Measurements from ENCODE around the gene TMEM233.

TMEM233 gene

DNA sequence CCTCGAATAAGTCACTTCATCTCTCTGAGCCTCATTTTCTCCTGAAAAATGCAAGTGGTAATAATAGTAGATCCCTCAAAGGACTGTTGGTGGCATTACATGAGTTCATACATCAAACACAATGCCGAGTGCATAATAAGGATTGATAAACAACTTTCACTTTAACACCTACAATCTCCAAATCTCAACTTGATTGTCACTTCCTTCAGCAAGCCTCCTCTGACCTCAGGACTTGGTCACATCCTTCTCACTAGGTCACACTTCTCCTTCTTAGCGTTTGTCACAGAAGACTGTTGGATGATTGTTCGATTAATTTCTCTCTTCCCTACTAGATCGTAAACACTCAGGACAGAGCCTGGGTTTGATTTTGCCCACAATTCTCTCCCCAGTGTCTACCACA is 66.5 kb downstream of the TMEM233 start:
- ATAC-seq, result no peak
- TF ChIP-seq ARNTL (CRISPR knock-in tag; IDR thresholded peaks at IDR 0.05; ENCODE audit: borderline replicate concordance, low read depth) (no peak), GLIS3 (CRISPR knock-in tag; IDR thresholded peaks at IDR 0.05) (no peak), ESRRG (CRISPR knock-in tag; IDR thresholded peaks at IDR 0.05) (no peak), ZFP30 (CRISPR knock-in tag; IDR thresholded peaks at IDR 0.05) (no peak), ZNF565 (CRISPR knock-in tag; conservative IDR thresholded peaks at IDR 0.05; ENCODE audit: low read depth) (no peak), CSDC2 (CRISPR knock-in tag; IDR thresholded peaks at IDR 0.05) (no peak)

DNA sequence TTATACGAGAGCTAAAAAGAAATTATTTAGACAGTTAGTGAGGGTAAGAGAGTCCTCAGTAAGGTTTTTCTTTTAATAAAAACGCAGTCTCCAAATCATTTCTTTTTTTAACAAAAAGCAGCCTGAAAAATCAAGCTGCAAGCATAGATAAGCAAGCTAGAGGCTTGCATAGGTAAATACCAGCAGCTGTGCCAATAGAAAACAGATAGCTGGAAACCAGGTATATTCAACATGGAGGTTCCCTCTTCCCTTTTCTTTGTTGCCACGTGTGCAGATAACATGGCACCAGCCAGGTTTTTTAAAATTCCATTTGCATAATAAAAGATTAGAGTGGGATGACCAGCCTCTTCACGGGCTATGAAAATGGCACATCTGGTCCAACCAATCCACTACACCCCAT is 68.3 kb downstream of the TMEM233 start:
- TF ChIP-seq ZNF8 (CRISPR knock-in tag; IDR thresholded peaks at IDR 0.05) (no peak), CSDC2 (CRISPR knock-in tag; IDR thresholded peaks at IDR 0.05) (no peak), ZNF565 (CRISPR knock-in tag; conservative IDR thresholded peaks at IDR 0.05; ENCODE audit: low read depth) (no peak), TCF4 (CRISPR knock-in tag; IDR thresholded peaks at IDR 0.05; ENCODE audit: borderline replicate concordance) (no peak), GLIS3 (CRISPR knock-in tag; IDR thresholded peaks at IDR 0.05) (no peak), ISL1 (CRISPR knock-in tag; IDR thresholded peaks at IDR 0.05) (no peak), BACH2 (CRISPR knock-in tag; IDR thresholded peaks at IDR 0.05; ENCODE audit: borderline replicate concordance) (no peak), ZNF70 (CRISPR knock-in tag; IDR thresholded peaks at IDR 0.05) (no peak), OSR1 (CRISPR knock-in tag; IDR thresholded peaks at IDR 0.05) (no peak)
- TF ChIP-seq, protein P1, sequence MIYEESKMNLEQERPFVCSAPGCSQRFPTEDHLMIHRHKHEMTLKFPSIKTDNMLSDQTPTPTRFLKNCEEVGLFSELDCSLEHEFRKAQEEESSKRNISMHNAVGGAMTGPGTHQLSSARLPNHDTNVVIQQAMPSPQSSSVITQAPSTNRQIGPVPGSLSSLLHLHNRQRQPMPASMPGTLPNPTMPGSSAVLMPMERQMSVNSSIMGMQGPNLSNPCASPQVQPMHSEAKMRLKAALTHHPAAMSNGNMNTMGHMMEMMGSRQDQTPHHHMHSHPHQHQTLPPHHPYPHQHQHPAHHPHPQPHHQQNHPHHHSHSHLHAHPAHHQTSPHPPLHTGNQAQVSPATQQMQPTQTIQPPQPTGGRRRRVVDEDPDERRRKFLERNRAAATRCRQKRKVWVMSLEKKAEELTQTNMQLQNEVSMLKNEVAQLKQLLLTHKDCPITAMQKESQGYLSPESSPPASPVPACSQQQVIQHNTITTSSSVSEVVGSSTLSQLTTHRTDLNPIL (CRISPR knock-in tag; IDR thresholded peaks at IDR 0.05; ENCODE audit: low read depth), result no peak
- TF ChIP-seq, protein P2, sequence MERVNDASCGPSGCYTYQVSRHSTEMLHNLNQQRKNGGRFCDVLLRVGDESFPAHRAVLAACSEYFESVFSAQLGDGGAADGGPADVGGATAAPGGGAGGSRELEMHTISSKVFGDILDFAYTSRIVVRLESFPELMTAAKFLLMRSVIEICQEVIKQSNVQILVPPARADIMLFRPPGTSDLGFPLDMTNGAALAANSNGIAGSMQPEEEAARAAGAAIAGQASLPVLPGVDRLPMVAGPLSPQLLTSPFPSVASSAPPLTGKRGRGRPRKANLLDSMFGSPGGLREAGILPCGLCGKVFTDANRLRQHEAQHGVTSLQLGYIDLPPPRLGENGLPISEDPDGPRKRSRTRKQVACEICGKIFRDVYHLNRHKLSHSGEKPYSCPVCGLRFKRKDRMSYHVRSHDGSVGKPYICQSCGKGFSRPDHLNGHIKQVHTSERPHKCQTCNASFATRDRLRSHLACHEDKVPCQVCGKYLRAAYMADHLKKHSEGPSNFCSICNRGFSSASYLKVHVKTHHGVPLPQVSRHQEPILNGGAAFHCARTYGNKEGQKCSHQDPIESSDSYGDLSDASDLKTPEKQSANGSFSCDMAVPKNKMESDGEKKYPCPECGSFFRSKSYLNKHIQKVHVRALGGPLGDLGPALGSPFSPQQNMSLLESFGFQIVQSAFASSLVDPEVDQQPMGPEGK (CRISPR knock-in tag; IDR thresholded peaks at IDR 0.05; ENCODE audit: borderline replicate concordance), result no peak
- ATAC-seq, result no peak

DNA sequence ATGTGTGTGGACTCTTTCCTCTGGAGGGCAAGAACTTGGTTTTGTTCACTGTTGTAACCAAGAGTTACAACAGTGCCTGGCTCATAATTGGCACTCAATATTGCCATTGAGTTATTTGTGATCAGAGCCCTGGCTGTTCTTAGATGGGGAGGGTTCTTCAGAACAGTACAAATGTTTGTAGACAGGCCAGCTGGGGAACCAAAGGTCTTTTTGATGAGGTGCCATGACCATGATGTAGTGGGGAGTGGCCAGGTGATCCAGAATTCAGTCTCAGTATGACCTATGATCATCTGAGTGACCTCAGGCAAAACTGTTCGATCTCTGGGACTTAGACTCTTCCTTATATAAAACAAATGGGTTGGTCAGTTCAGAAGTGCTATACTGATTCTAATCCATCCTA is 71.1 kb downstream of the TMEM233 start:
- ATAC-seq, result no peak
- no peak for TF ChIP-seq ZC3H10 (CRISPR knock-in tag; IDR thresholded peaks at IDR 0.05)
- TF ChIP-seq, protein P3, sequence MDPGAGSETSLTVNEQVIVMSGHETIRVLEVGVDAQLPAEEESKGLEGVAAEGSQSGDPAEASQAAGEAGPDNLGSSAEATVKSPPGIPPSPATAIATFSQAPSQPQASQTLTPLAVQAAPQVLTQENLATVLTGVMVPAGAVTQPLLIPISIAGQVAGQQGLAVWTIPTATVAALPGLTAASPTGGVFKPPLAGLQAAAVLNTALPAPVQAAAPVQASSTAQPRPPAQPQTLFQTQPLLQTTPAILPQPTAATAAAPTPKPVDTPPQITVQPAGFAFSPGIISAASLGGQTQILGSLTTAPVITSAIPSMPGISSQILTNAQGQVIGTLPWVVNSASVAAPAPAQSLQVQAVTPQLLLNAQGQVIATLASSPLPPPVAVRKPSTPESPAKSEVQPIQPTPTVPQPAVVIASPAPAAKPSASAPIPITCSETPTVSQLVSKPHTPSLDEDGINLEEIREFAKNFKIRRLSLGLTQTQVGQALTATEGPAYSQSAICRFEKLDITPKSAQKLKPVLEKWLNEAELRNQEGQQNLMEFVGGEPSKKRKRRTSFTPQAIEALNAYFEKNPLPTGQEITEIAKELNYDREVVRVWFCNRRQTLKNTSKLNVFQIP (CRISPR knock-in tag; IDR thresholded peaks at IDR 0.05; ENCODE audit: borderline replicate concordance, low read depth), result no peak
- no peak for TF ChIP-seq TCF4 (CRISPR knock-in tag; IDR thresholded peaks at IDR 0.05; ENCODE audit: borderline replicate concordance)
- no peak for TF ChIP-seq OSR1 (CRISPR knock-in tag; IDR thresholded peaks at IDR 0.05)
- TF ChIP-seq, protein P2 (CRISPR knock-in tag; IDR thresholded peaks at IDR 0.05; ENCODE audit: borderline replicate concordance), result no peak

DNA sequence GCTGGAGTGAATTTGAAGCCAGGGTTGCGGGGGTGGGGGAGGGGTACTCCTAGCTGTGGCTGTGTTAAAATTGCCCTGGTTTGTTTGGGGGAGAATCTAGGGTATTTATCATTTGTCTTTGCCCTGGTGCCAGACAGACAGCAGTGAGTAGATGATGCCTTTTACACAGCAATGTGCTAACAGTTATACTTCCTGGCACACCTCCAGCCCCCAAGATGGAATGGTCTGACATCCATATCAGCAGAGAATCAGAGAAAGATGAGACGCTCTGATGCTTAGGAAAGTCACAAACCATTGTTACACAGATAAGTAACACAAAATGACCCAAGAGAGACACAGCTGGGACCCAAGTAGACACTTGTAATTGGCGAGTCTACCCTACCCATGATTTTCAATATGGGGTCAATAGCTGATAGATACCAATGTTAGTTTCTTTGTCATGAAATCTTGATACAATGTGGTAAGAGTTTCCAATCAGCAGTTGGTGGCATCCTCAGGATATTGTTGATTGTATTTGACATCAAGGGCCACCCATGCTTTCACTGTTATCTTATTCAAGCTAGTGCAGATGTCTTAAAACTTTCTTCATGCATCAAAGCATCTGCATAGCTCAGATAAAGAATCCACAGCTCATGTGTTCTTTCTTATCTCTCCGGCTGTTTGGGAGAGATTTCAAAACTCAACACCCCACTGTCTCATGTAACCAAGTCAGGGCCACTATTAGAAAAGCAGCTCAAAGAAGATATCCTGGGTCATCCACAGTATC is 71.8 kb downstream of the TMEM233 start:
- no peak for ATAC-seq
- no peak for TF ChIP-seq GLIS3 (CRISPR knock-in tag; IDR thresholded peaks at IDR 0.05)
- no peak for TF ChIP-seq CSDC2 (CRISPR knock-in tag; IDR thresholded peaks at IDR 0.05)
- no peak for TF ChIP-seq TOX (CRISPR knock-in tag; IDR thresholded peaks at IDR 0.05; ENCODE audit: borderline replicate concordance)
- no peak for TF ChIP-seq ZNF8 (CRISPR knock-in tag; IDR thresholded peaks at IDR 0.05)

DNA sequence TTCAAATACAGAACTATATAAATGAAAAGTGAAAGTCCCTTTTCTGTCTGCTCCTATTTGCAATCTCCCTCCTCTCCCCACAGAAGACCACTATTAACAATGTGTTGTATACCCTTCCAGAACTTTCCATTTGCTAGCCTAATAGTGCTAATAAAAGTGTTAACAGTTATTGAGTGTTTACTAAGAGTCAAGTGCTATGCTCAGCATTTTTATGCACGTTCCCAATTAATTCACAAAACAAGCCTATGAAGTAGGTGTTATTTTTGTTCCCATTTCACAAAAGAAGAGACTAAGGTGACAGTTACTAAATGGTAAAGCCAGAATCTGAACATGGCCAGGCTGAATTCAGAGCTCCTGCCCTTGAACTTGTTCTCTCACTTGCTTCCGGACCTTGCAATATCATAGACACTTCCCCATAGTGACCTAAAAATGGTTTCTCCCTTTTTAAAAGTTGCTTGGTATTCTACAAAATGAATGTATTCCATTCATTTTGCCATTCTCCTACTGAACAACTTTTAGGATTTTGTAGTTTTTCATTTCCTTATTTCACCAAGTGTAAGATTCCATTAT is 72.7 kb downstream of the TMEM233 start:
- no peak for ATAC-seq
- TF ChIP-seq, protein P3 (CRISPR knock-in tag; IDR thresholded peaks at IDR 0.05; ENCODE audit: borderline replicate concordance, low read depth), result no peak
- TF ChIP-seq, protein P4, sequence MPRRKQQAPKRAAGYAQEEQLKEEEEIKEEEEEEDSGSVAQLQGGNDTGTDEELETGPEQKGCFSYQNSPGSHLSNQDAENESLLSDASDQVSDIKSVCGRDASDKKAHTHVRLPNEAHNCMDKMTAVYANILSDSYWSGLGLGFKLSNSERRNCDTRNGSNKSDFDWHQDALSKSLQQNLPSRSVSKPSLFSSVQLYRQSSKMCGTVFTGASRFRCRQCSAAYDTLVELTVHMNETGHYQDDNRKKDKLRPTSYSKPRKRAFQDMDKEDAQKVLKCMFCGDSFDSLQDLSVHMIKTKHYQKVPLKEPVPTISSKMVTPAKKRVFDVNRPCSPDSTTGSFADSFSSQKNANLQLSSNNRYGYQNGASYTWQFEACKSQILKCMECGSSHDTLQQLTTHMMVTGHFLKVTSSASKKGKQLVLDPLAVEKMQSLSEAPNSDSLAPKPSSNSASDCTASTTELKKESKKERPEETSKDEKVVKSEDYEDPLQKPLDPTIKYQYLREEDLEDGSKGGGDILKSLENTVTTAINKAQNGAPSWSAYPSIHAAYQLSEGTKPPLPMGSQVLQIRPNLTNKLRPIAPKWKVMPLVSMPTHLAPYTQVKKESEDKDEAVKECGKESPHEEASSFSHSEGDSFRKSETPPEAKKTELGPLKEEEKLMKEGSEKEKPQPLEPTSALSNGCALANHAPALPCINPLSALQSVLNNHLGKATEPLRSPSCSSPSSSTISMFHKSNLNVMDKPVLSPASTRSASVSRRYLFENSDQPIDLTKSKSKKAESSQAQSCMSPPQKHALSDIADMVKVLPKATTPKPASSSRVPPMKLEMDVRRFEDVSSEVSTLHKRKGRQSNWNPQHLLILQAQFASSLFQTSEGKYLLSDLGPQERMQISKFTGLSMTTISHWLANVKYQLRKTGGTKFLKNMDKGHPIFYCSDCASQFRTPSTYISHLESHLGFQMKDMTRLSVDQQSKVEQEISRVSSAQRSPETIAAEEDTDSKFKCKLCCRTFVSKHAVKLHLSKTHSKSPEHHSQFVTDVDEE (CRISPR knock-in tag; IDR thresholded peaks at IDR 0.05), result no peak
- no peak for TF ChIP-seq CSDC2 (CRISPR knock-in tag; IDR thresholded peaks at IDR 0.05)
- no peak for TF ChIP-seq SNAI2 (CRISPR knock-in tag; IDR thresholded peaks at IDR 0.05)
- no peak for TF ChIP-seq ZFP3 (CRISPR knock-in tag; IDR thresholded peaks at IDR 0.05)
- no peak for TF ChIP-seq ARNTL (CRISPR knock-in tag; IDR thresholded peaks at IDR 0.05; ENCODE audit: borderline replicate concordance, low read depth)
- no peak for TF ChIP-seq RARB (CRISPR knock-in tag; IDR thresholded peaks at IDR 0.05)
- TF ChIP-seq TCF4 (CRISPR knock-in tag; IDR thresholded peaks at IDR 0.05; ENCODE audit: borderline replicate concordance), result no peak
- no peak for TF ChIP-seq ZNF565 (CRISPR knock-in tag; conservative IDR thresholded peaks at IDR 0.05; ENCODE audit: low read depth)
